HCT116 (cell line): ENCODE results near the gene WDPCP.

Experiments used
- CEBPB ChIP-seq: IDR thresholded peaks from 2 replicates; pipeline ENCODE4 v1.6.1; 2012; ENCODE audit warnings: low read depth
- CTCF ChIP-seq, 3 experiments: fragments of 200-600 bp in 1 of 3; sonication (generic) in 1 of 3; IDR thresholded peaks in 2 of 3; conservative IDR thresholded peaks in 1 of 3; 2 replicates each; pipeline ENCODE4 v1.5.1; 2012 to 2017; ENCODE audit warnings: low read depth in 2 of 3, low read length in 2 of 3, antibody characterized with exemption in 1 of 3, borderline replicate concordance in 1 of 3, control low read depth in 1 of 3, mild to moderate bottlenecking in 1 of 3, mixed read lengths in 1 of 3, mixed run types in 1 of 3, moderate library complexity in 1 of 3; ENCODE audit not compliant: insufficient read depth in 1 of 3
- EGR1 ChIP-seq: IDR thresholded peaks from 2 replicates; pipeline ENCODE4 v1.6.1; 2012; ENCODE audit warnings: low read depth
- EZH2 ChIP-seq: fragments of 200-600 bp; sonication (generic); IDR thresholded peaks from 2 replicates; pipeline ENCODE4 v1.6.1; 2017; ENCODE audit warnings: antibody characterized with exemption, mixed run types
- POLR2A ChIP-seq: IDR thresholded peaks from 2 replicates; pipeline ENCODE4 v1.7.0; 2011; ENCODE audit warnings: borderline replicate concordance; ENCODE audit not compliant: insufficient read depth, insufficient read length; ENCODE audit errors: extremely low read depth
- RAD21 ChIP-seq: IDR thresholded peaks from 2 replicates; pipeline ENCODE4 v1.6.1; 2012; ENCODE audit warnings: low read depth, mild to moderate bottlenecking
- SP1 ChIP-seq: IDR thresholded peaks from 2 replicates; pipeline ENCODE4 v1.6.1; 2012; ENCODE audit warnings: low read depth
- TCF7L2 ChIP-seq: IDR thresholded peaks from 2 replicates; pipeline ENCODE4 v1.7.0; 2011; ENCODE audit warnings: borderline replicate concordance, inconsistent platforms; ENCODE audit not compliant: insufficient read depth, insufficient read length; ENCODE audit errors: extremely low read depth
- YY1 ChIP-seq: IDR thresholded peaks from 2 replicates; pipeline ENCODE4 v1.6.1; 2011; ENCODE audit warnings: low read length, low read depth, moderate library complexity, mild to moderate bottlenecking; ENCODE audit not compliant: insufficient replicate concordance; ENCODE audit errors: extremely low read depth

GRCh38 chr2:63555931-63556330 lies 32.3 kb downstream of the WDPCP start:
- no peak for TF ChIP-seq CTCF (IDR thresholded peaks at IDR 0.05 in 2 of 3, conservative IDR thresholded peaks at IDR 0.05 in 1 of 3; ENCODE audit: borderline replicate concordance in 1 of 3, insufficient read depth in 1 of 3, low read depth in 2 of 3, low read length in 2 of 3)
- no peak for TF ChIP-seq EZH2
- TF ChIP-seq POLR2A: no peak
- no peak for TF ChIP-seq YY1
- TF ChIP-seq RAD21: no peak
- TF ChIP-seq TCF7L2: no peak
- TF ChIP-seq EGR1: no peak
- no peak for TF ChIP-seq SP1
- TF ChIP-seq CEBPB: no peak
